ENCODE data around the gene NCF2.

DNA sequence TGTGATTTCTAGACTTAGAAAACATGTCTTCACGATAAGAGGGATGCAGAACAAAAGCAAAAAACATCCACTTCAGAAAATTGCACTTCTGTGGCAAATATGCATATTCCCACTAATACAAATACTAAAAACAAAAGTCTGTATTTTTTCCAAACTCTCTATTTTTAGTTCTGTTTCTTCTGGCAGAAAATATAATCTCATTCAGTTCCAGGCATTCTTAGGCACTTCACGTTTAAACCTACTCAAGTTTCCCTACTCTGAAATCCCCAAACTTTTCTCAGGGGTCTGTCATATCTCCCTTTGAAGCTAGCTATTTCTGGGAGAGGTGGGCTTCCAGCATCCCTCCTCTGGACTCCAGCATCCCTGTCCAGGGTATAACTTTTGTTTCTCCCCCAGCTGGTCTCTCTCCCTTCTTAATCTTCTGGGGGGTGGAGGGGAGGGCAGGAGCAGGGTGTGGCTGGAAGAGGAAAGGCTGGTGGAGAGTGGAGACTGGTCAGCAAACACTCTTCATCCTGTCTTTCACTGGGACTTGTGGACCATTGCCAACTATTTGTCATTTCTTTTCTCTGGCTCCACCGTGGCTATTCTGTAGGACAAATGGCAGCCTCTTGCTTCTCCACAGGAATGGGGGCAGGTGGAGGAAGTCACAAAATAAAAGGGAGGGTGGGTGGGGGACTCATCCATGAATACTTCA is 19.6 kb upstream of the NCF2 start:
- TF ChIP-seq RAD21 (IDR thresholded peaks at IDR 0.05), result no peak
- TF ChIP-seq JUND (IDR thresholded peaks at IDR 0.05), result no peak
- TF ChIP-seq RXRA (IDR thresholded peaks at IDR 0.05), result no peak
- TF ChIP-seq, protein P1, sequence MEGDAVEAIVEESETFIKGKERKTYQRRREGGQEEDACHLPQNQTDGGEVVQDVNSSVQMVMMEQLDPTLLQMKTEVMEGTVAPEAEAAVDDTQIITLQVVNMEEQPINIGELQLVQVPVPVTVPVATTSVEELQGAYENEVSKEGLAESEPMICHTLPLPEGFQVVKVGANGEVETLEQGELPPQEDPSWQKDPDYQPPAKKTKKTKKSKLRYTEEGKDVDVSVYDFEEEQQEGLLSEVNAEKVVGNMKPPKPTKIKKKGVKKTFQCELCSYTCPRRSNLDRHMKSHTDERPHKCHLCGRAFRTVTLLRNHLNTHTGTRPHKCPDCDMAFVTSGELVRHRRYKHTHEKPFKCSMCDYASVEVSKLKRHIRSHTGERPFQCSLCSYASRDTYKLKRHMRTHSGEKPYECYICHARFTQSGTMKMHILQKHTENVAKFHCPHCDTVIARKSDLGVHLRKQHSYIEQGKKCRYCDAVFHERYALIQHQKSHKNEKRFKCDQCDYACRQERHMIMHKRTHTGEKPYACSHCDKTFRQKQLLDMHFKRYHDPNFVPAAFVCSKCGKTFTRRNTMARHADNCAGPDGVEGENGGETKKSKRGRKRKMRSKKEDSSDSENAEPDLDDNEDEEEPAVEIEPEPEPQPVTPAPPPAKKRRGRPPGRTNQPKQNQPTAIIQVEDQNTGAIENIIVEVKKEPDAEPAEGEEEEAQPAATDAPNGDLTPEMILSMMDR (IDR thresholded peaks at IDR 0.05; ENCODE audit: low read depth, low read length, missing input control), result no peak
- TF ChIP-seq, protein P2, sequence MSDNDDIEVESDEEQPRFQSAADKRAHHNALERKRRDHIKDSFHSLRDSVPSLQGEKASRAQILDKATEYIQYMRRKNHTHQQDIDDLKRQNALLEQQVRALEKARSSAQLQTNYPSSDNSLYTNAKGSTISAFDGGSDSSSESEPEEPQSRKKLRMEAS (IDR thresholded peaks at IDR 0.05), result no peak
- TF ChIP-seq TAF1 (conservative IDR thresholded peaks at IDR 0.05), result no peak
- TF ChIP-seq FOXA1 (IDR thresholded peaks at IDR 0.05), result no peak
- no peak for TF ChIP-seq FOXA2 (IDR thresholded peaks at IDR 0.05)
